ENCODE data around the gene ZNF334.

DNA sequence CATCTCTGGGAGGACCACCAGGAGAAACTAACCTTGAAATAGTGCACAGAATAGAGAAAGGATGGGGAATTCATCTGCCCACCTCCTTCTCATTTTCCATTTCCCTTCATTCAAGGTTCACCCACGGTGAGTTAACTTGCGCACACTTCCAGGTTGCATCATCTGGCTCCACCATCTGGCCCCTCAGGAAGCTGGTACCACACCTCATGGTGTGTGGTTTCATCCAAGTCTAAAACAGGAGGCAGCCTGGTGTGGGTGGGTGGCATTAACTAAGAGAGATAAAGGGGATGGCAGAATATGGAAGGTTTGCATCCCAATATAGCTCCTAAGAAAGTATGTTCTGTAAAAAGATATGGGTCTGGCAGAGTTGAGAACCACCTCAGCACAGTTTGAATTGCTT, 3.8 kb downstream of the ZNF334 start:
- TF ChIP-seq, protein P1, sequence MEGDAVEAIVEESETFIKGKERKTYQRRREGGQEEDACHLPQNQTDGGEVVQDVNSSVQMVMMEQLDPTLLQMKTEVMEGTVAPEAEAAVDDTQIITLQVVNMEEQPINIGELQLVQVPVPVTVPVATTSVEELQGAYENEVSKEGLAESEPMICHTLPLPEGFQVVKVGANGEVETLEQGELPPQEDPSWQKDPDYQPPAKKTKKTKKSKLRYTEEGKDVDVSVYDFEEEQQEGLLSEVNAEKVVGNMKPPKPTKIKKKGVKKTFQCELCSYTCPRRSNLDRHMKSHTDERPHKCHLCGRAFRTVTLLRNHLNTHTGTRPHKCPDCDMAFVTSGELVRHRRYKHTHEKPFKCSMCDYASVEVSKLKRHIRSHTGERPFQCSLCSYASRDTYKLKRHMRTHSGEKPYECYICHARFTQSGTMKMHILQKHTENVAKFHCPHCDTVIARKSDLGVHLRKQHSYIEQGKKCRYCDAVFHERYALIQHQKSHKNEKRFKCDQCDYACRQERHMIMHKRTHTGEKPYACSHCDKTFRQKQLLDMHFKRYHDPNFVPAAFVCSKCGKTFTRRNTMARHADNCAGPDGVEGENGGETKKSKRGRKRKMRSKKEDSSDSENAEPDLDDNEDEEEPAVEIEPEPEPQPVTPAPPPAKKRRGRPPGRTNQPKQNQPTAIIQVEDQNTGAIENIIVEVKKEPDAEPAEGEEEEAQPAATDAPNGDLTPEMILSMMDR (conservative IDR thresholded peaks at IDR 0.05), result no peak
- no peak for TF ChIP-seq ZFX (IDR thresholded peaks at IDR 0.05)
